H9 (cell line): ENCODE data around the gene TPP2. TPM values are rescaled to one million over a fixed set of nuclear protein-coding genes. Genes with fewer than 3 reads are reported as not detected.

Experiments used
- DNase-seq: peaks from one replicate; pipeline ENCODE4 v3.0.0-alpha.2; 2017
- H2AFZ ChIP-seq: one replicate; pipeline ENCODE4 v1.6.1; 2013; ENCODE audit warnings: mild to moderate bottlenecking, low read length, control low read depth, moderate library complexity
- H2AK5ac ChIP-seq: 2 replicates; pipeline ENCODE4 v1.6.1; 2013; ENCODE audit warnings: low read length, control low read depth, mixed read lengths; ENCODE audit not compliant: insufficient read length
- H2BK120ac ChIP-seq: one replicate; pipeline ENCODE4 v1.6.1; 2013; ENCODE audit warnings: low read depth, mild to moderate bottlenecking, low read length, control low read depth, inconsistent platforms; ENCODE audit not compliant: poor library complexity, severe bottlenecking
- H2BK12ac ChIP-seq: 2 replicates; pipeline ENCODE4 v1.6.1; 2013; ENCODE audit warnings: low read length, control low read depth, mixed read lengths, low read depth; ENCODE audit not compliant: insufficient read length
- H2BK15ac ChIP-seq: 2 replicates; pipeline ENCODE4 v1.6.1; 2013; ENCODE audit warnings: low read depth, low read length, control low read depth
- H2BK20ac ChIP-seq: one replicate; pipeline ENCODE4 v1.6.1; 2013; ENCODE audit warnings: low read depth, mild to moderate bottlenecking, low read length, control low read depth, inconsistent platforms; ENCODE audit not compliant: poor library complexity, severe bottlenecking
- H2BK5ac ChIP-seq: 2 replicates; pipeline ENCODE4 v1.6.1; 2013; ENCODE audit warnings: low read length, control low read depth, mixed read lengths; ENCODE audit not compliant: insufficient read length
- H3K14ac ChIP-seq: 2 replicates; pipeline ENCODE4 v1.6.1; 2013; ENCODE audit warnings: low read length, control low read depth; ENCODE audit not compliant: insufficient read depth
- H3K18ac ChIP-seq: 2 replicates; pipeline ENCODE4 v1.6.1; 2013; ENCODE audit warnings: low read depth, mild to moderate bottlenecking, mixed read lengths, low read length, control low read depth; ENCODE audit not compliant: insufficient read length
- H3K23ac ChIP-seq: 2 replicates; pipeline ENCODE4 v1.6.1; 2013; ENCODE audit warnings: low read length, control low read depth, mixed read lengths, low read depth; ENCODE audit not compliant: insufficient read length
- H3K23me2 ChIP-seq: 2 replicates; pipeline ENCODE4 v1.6.1; 2013; ENCODE audit warnings: low read depth, mild to moderate bottlenecking, mixed read lengths, low read length, control low read depth; ENCODE audit not compliant: insufficient read length, poor library complexity, severe bottlenecking
- H3K27ac ChIP-seq: 2 replicates; pipeline ENCODE4 v1.5.1; 2013; ENCODE audit warnings: low read length, control low read depth, mixed read lengths, low read depth; ENCODE audit not compliant: insufficient read length
- H3K27me3 ChIP-seq: 2 replicates; pipeline ENCODE4 v1.6.1; 2013; ENCODE audit warnings: low read length, control low read depth, inconsistent platforms; ENCODE audit not compliant: insufficient read depth
- H3K4ac ChIP-seq: 2 replicates; pipeline ENCODE4 v1.6.1; 2013; ENCODE audit warnings: low read depth, mild to moderate bottlenecking, control low read depth, inconsistent platforms, low read length, moderate library complexity
- H3K4me1 ChIP-seq: 2 replicates; pipeline ENCODE4 v1.6.1; 2013; ENCODE audit warnings: low read length, control low read depth, inconsistent platforms; ENCODE audit not compliant: insufficient read depth
- H3K4me2 ChIP-seq: 2 replicates; pipeline ENCODE4 v1.6.1; 2013; ENCODE audit warnings: low read length, control low read depth, mixed read lengths; ENCODE audit not compliant: insufficient read length, insufficient read depth
- H3K56ac ChIP-seq: 2 replicates; pipeline ENCODE4 v1.6.1; 2013; ENCODE audit warnings: low read depth, mild to moderate bottlenecking, mixed read lengths, low read length, control low read depth; ENCODE audit not compliant: insufficient read length
- H3K79me1 ChIP-seq: 2 replicates; pipeline ENCODE4 v1.6.1; 2013; ENCODE audit warnings: low read depth, mild to moderate bottlenecking, moderate library complexity, low read length, control low read depth, inconsistent platforms; ENCODE audit not compliant: insufficient read depth, poor library complexity, severe bottlenecking
- H3K79me2 ChIP-seq: 2 replicates; pipeline ENCODE4 v1.6.1; 2013; ENCODE audit warnings: low read length, control low read depth, inconsistent platforms; ENCODE audit not compliant: insufficient read depth
- H3K9ac ChIP-seq: 2 replicates; pipeline ENCODE4 v1.6.1; 2013; ENCODE audit warnings: low read length, control low read depth, mixed read lengths; ENCODE audit not compliant: insufficient read length; ENCODE audit errors: extremely low read depth
- H3K9me3 ChIP-seq: one replicate; pipeline ENCODE4 v1.6.1; 2013; ENCODE audit warnings: low read depth, low read length, inconsistent platforms; ENCODE audit not compliant: control insufficient read depth
- H3T11ph ChIP-seq: one replicate; pipeline ENCODE4 v1.6.1; 2013; ENCODE audit warnings: mild to moderate bottlenecking, low read length, control low read depth, inconsistent platforms
- H4K20me1 ChIP-seq: one replicate; pipeline ENCODE4 v1.6.1; 2013; ENCODE audit not compliant: control insufficient read depth, insufficient read length, insufficient read depth
- H4K5ac ChIP-seq: 2 replicates; pipeline ENCODE4 v1.6.1; 2013; ENCODE audit warnings: low read depth, mild to moderate bottlenecking, mixed read lengths, low read length, control low read depth; ENCODE audit not compliant: insufficient read length
- H4K8ac ChIP-seq: replicated peaks from 2 replicates; pipeline ENCODE4 v1.6.1; 2013; ENCODE audit warnings: low read length, control low read depth, mixed read lengths, low read depth; ENCODE audit not compliant: insufficient read length
- H4K91ac ChIP-seq: 2 replicates; pipeline ENCODE4 v1.6.1; 2013; ENCODE audit warnings: low read depth, mild to moderate bottlenecking, moderate library complexity, mixed read lengths, low read length, control low read depth; ENCODE audit not compliant: insufficient read length
- H3K27ac Mint-ChIP-seq, 3 experiments: 2 replicates in 2 of 3; 3 replicates in 1 of 3; pipeline ENCODE4 v1.8.0; 2020 to 2021; ENCODE audit warnings: mixed read lengths in 3 of 3, mild to moderate bottlenecking in 1 of 3, moderate library complexity in 1 of 3
- H3K27me3 Mint-ChIP-seq: 2 replicates; pipeline ENCODE4 v1.8.0; 2021; ENCODE audit warnings: low read depth, mild to moderate bottlenecking, moderate library complexity, mixed read lengths
- H3K36me3 Mint-ChIP-seq, 3 experiments: 2 replicates in 2 of 3; 3 replicates in 1 of 3; pipeline ENCODE4 v1.8.0; 2020 to 2021; ENCODE audit warnings: low read depth in 3 of 3, mixed read lengths in 3 of 3; ENCODE audit not compliant: insufficient read depth in 1 of 3
- H3K4me1 Mint-ChIP-seq, 2 experiments: 2 replicates each; pipeline ENCODE4 v1.8.0; 2020; ENCODE audit warnings: mixed read lengths in 2 of 2
- H3K4me3 Mint-ChIP-seq, 2 experiments: 2 replicates in 1 of 2; 3 replicates in 1 of 2; pipeline ENCODE4 v1.8.0; 2020 to 2021; ENCODE audit warnings: mild to moderate bottlenecking in 2 of 2, mixed read lengths in 2 of 2, moderate library complexity in 1 of 2
- H3K9me3 Mint-ChIP-seq, 2 experiments: 2 replicates in 1 of 2; 3 replicates in 1 of 2; pipeline ENCODE4 v1.8.0; 2020; ENCODE audit warnings: mild to moderate bottlenecking in 2 of 2, mixed read lengths in 2 of 2, moderate library complexity in 1 of 2
- WGBS: extraction: QIAGEN DNeasy Blood & Tissue Kit; methylation state at CpG from one replicate; pipeline ENCODE4 v1.1.7; 2013; ENCODE audit warnings: missing lambda C conversion rate, low lambda C conversion rate, mixed read lengths; ENCODE audit not compliant: insufficient read length; ENCODE audit errors: extremely low coverage; 5-methylcytosine and 5-hydroxymethylcytosine counted together
- total RNA-seq: library from RNA; stranded (reverse); gene quantifications from 2 replicates; pipeline ENCODE4 v1.2.1, GENCODE V29; 2021
- TF ChIP-seq, protein P1 (sequence below): fragments of 200-600 bp; sonication (generic); conservative IDR thresholded peaks from 3 replicates; pipeline ENCODE4 v1.8.0; 2021; ENCODE audit warnings: antibody characterized with exemption, mild to moderate bottlenecking

The TPP2 gene
- total RNA-seq, 1 experiment from 2014 or later = 63.5 TPM

DNA sequence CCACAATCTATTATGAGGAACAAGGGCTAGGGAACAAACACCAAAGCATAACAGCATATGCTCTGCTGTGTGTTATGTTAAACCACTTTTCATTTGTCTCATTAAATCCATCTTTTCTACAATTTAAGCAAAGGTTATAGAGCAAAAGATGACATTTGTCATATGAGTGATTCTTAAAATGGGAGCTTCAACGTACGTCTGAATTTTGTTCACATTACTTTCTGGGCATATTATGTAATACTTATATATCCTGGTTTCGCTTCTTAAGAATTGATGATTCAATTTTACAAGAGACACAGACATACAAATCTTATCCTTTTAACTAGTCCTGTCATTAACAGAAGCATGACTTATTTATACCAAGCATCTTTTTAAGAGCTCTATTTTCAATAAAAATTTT, 3.3 kb upstream of the TPP2 start:
- Mint-ChIP-seq H3K36me3 (peaks cover 0 to 3% (median 0%) of the 10 kb centered on the region in 3 experiments; a peak in 2 of 7 replicates), H3K27me3 (no peaks in the 10 kb centered on the region), H3K27ac (no peak overlapping the region), H3K4me1 (peaks cover 18 to 28% of the 10 kb centered on the region in 2 experiments), H3K4me3 (0 out of 5 replicates have a peak overlapping the region, but pooled peaks of 1 of the 2 experiments have one; percentile 91), H3K9me3 (peaks cover 0 to 4% of the 10 kb centered on the region in 2 experiments; a peak in 3 of 5 replicates)
- Histone ChIP-seq H4K91ac (no peak overlapping the region), H2BK5ac (no peak overlapping the region), H3K27ac (no peak overlapping the region), H3K9ac (no peak overlapping the region), H2BK12ac (no peak overlapping the region), H3K79me1 (no peaks in the 10 kb centered on the region), H3K23ac (no peak overlapping the region), H3K14ac (no peak overlapping the region), H4K5ac (no peak overlapping the region), H3T11ph (no peak overlapping the region), H3K9me3 (no peaks in the 10 kb centered on the region), H3K4me2 (no peak overlapping the region), H4K20me1 (no peaks in the 10 kb centered on the region), H3K56ac (no peak overlapping the region), H3K4me1 (no peaks in the 10 kb centered on the region), H3K79me2 (peaks cover 12% of the 10 kb centered on the region; the same call in 1 of the 2 replicates), H2BK20ac (no peak overlapping the region), H2AK5ac (no peak overlapping the region), H3K4ac (no peak overlapping the region), H2BK15ac (no peak overlapping the region), H3K18ac (no peak overlapping the region), H3K23me2 (peaks cover 10% of the 10 kb centered on the region), H3K27me3 (no peaks in the 10 kb centered on the region), H4K8ac (no peak overlapping the region), H2AFZ (no peak overlapping the region), H2BK120ac (no peak overlapping the region)
- TF ChIP-seq, protein P1, sequence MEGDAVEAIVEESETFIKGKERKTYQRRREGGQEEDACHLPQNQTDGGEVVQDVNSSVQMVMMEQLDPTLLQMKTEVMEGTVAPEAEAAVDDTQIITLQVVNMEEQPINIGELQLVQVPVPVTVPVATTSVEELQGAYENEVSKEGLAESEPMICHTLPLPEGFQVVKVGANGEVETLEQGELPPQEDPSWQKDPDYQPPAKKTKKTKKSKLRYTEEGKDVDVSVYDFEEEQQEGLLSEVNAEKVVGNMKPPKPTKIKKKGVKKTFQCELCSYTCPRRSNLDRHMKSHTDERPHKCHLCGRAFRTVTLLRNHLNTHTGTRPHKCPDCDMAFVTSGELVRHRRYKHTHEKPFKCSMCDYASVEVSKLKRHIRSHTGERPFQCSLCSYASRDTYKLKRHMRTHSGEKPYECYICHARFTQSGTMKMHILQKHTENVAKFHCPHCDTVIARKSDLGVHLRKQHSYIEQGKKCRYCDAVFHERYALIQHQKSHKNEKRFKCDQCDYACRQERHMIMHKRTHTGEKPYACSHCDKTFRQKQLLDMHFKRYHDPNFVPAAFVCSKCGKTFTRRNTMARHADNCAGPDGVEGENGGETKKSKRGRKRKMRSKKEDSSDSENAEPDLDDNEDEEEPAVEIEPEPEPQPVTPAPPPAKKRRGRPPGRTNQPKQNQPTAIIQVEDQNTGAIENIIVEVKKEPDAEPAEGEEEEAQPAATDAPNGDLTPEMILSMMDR = no peak
- DNase-seq = no peak
- WGBS = no CpG with 5 or more reads among the region's 3 CpGs
